ENCODE results near the gene GADL1. TPM values are rescaled to one million over a fixed set of nuclear protein-coding genes. Genes with fewer than 3 reads are reported as not detected.

GADL1 gene
- polyA plus RNA-seq, 1 donor (not counting 4 experiments of a cell fraction or from before 2014, with no cell fraction given) = not detected

- DNase-seq (ENCODE audit: low read depth, low spot score) = no peak
- H3K27me3 ChIP-seq (ENCODE audit: control insufficient read depth, extremely low read depth, insufficient read depth, low read length) = no peaks in the 10 kb centered on the region
- no peaks in the 10 kb centered on the region for H3K79me2 ChIP-seq (ENCODE audit: control insufficient read depth, insufficient read depth, low read length)
- H3K4me2 ChIP-seq (ENCODE audit: control insufficient read depth, extremely low read depth, insufficient read depth, low read depth, low read length) = no peak overlapping the region
- H4K20me1 ChIP-seq (ENCODE audit: control insufficient read depth, extremely low read depth, insufficient read depth, low read length) = no peaks in the 10 kb centered on the region
- no peaks in the 10 kb centered on the region for H3K9me1 ChIP-seq (ENCODE audit: control insufficient read depth, extremely low read depth, insufficient read depth, low read length)
- FAIRE-seq = no peak
- no peaks in the 10 kb centered on the region for H3K9me3 ChIP-seq (ENCODE audit: control insufficient read depth, low read depth, low read length)
- H3K9ac ChIP-seq (ENCODE audit: control insufficient read depth, extremely low read depth, insufficient read depth, low read length) = no peak overlapping the region
- peaks cover 2% of the 10 kb centered on the region for H3K4me1 ChIP-seq (ENCODE audit: control insufficient read depth, extremely low read depth, insufficient read depth, low read length)
- dilution Hi-C loops (cut with MboI; ENCODE audit: extremely low pct_ligation_motif_present, low sequenced_read_pairs) = no loop called here
- no peak overlapping the region for H3K4me3 ChIP-seq (ENCODE audit: control insufficient read depth in 2 of 3, extremely low read depth in 1 of 3, insufficient read depth in 2 of 3, low read depth in 1 of 3, low read length in 3 of 3)
- H3K36me3 ChIP-seq (ENCODE audit: control insufficient read depth in 2 of 2, extremely low read depth in 1 of 2, insufficient read depth in 2 of 2, low read length in 2 of 2) = no peaks in the 10 kb centered on the region
- no peak overlapping the region for H2AFZ ChIP-seq (ENCODE audit: control insufficient read depth, low read length)
- TF ChIP-seq EZH2 (IDR thresholded peaks at IDR 0.05; ENCODE audit: low read length) (no peak), CTCF (optimal IDR thresholded peaks at IDR 0.05 in 1 of 3, IDR thresholded peaks at IDR 0.05 in 1 of 3, conservative IDR thresholded peaks at IDR 0.05 in 1 of 3; ENCODE audit: extremely low read depth in 1 of 3, insufficient read depth in 2 of 3, low read length in 3 of 3) (no peak)
- no peak overlapping the region for H3K27ac ChIP-seq (ENCODE audit: control insufficient read depth, insufficient read depth, low read length)
Measured at GRCh38 chr3:30711867-30712266, 182.6 kb downstream of the GADL1 start.

DNA sequence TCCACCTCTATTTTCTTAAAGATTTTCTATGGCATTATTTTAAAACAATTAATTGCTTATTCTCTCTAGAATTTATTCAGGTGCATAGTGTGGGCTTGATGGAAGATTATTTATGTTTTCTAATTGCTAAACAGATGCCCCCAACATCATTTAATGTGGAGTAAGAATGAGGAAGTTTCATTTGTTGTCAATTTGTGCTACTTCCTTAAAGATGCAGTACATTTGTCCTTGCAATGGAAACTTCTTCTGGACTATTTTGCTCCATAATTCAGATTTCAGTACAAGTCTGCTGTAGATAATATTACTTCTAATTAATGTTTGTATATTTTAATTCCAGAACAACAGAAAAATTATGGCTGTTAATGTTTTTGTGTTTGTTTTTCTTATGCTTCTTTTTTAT is 183.3 kb downstream of the GADL1 start:
- dilution Hi-C loops (cut with MboI; ENCODE audit: extremely low pct_ligation_motif_present, low sequenced_read_pairs) = no loop called here
- Histone ChIP-seq H3K27ac (ENCODE audit: control insufficient read depth, insufficient read depth, low read length) (no peak overlapping the region), H3K9ac (ENCODE audit: control insufficient read depth, extremely low read depth, insufficient read depth, low read length) (no peak overlapping the region), H3K4me1 (ENCODE audit: control insufficient read depth, extremely low read depth, insufficient read depth, low read length) (peaks cover 2% of the 10 kb centered on the region), H3K4me3 (ENCODE audit: control insufficient read depth in 2 of 3, extremely low read depth in 1 of 3, insufficient read depth in 2 of 3, low read depth in 1 of 3, low read length in 3 of 3) (no peak overlapping the region), H2AFZ (ENCODE audit: control insufficient read depth, low read length) (no peak overlapping the region), H3K4me2 (ENCODE audit: control insufficient read depth, extremely low read depth, insufficient read depth, low read depth, low read length) (no peak overlapping the region), H4K20me1 (ENCODE audit: control insufficient read depth, extremely low read depth, insufficient read depth, low read length) (no peaks in the 10 kb centered on the region), H3K9me3 (ENCODE audit: control insufficient read depth, low read depth, low read length) (no peaks in the 10 kb centered on the region), H3K9me1 (ENCODE audit: control insufficient read depth, extremely low read depth, insufficient read depth, low read length) (no peaks in the 10 kb centered on the region), H3K79me2 (ENCODE audit: control insufficient read depth, insufficient read depth, low read length) (no peaks in the 10 kb centered on the region), H3K36me3 (ENCODE audit: control insufficient read depth in 2 of 2, extremely low read depth in 1 of 2, insufficient read depth in 2 of 2, low read length in 2 of 2) (no peaks in the 10 kb centered on the region), H3K27me3 (ENCODE audit: control insufficient read depth, extremely low read depth, insufficient read depth, low read length) (no peaks in the 10 kb centered on the region)
- no peak for FAIRE-seq
- no peak for DNase-seq (ENCODE audit: low read depth, low spot score)
- no peak for TF ChIP-seq CTCF (optimal IDR thresholded peaks at IDR 0.05 in 1 of 3, IDR thresholded peaks at IDR 0.05 in 1 of 3, conservative IDR thresholded peaks at IDR 0.05 in 1 of 3; ENCODE audit: extremely low read depth in 1 of 3, insufficient read depth in 2 of 3, low read length in 3 of 3)
- no peak for TF ChIP-seq EZH2 (IDR thresholded peaks at IDR 0.05; ENCODE audit: low read length)
